Lung (tissue), 12 donors: Measurements from ENCODE around the gene CCL23. TPM values are rescaled to one million over a fixed set of nuclear protein-coding genes. Genes with fewer than 3 reads are reported as not detected.

Source experiments
- ATAC-seq: fragments of 200-7000 bp; cut with Tn5 transposase; one replicate; pipeline ENCODE4 v1.9.1; 2020; ENCODE audit warnings: moderate number of reproducible peaks; ENCODE audit not compliant: insufficient read depth, low FRiP score
- DNase-seq, 3 donors: peaks; one replicate each; pipeline ENCODE4 v3.0.0-alpha.2; 2013 to 2017
- H3K27ac ChIP-seq, 2 donors: one replicate each; pipeline ENCODE4 v1.5.1; 2013; ENCODE audit warnings: mild to moderate bottlenecking in 2 of 2, moderate library complexity in 2 of 2, control low read depth in 1 of 2, inconsistent platforms in 1 of 2, low read depth in 1 of 2, low read length in 1 of 2
- H3K27me3 ChIP-seq, 3 donors: one replicate each; pipeline ENCODE4 v1.5.1; 2013; ENCODE audit warnings: low read length in 2 of 3; ENCODE audit not compliant: control insufficient read depth in 3 of 3, insufficient read depth in 3 of 3
- H3K36me3 ChIP-seq, 4 donors: one replicate each; pipeline ENCODE4 v1.5.1; 2013; ENCODE audit warnings: low read length in 4 of 4, mild to moderate bottlenecking in 1 of 4, moderate library complexity in 1 of 4; ENCODE audit not compliant: control insufficient read depth in 4 of 4, insufficient read depth in 4 of 4
- H3K4me1 ChIP-seq, 5 donors: one replicate each; pipeline ENCODE4 v1.5.1; 2013; ENCODE audit warnings: low read length in 5 of 5, mild to moderate bottlenecking in 2 of 5, moderate library complexity in 1 of 5; ENCODE audit not compliant: control insufficient read depth in 5 of 5, insufficient read depth in 5 of 5
- H3K4me3 ChIP-seq: one replicate; pipeline ENCODE4 v1.5.1; 2013; ENCODE audit warnings: mild to moderate bottlenecking, control low read depth, moderate library complexity
- H3K9ac ChIP-seq, 2 donors: one replicate each; pipeline ENCODE4 v1.5.1; 2013; ENCODE audit warnings: low read length in 2 of 2, control low read depth in 1 of 2; ENCODE audit not compliant: insufficient read depth in 1 of 2
- H3K9me3 ChIP-seq, 4 donors: one replicate each; pipeline ENCODE4 v1.5.1; 2013; ENCODE audit warnings: low read length in 3 of 4, mild to moderate bottlenecking in 1 of 4, moderate library complexity in 1 of 4; ENCODE audit not compliant: control insufficient read depth in 4 of 4, insufficient read depth in 3 of 4
- CTCF ChIP-seq: IDR thresholded peaks from 2 replicates; pipeline ENCODE4 v1.5.1; 2012; ENCODE audit warnings: mild to moderate bottlenecking; ENCODE audit errors: control extremely low read depth, extremely low read depth
- WGBS, 2 donors: extraction: QIAGEN DNeasy Blood & Tissue Kit; methylation state at CpG; one replicate each; pipeline ENCODE4 v1.1.7; 2013; 5-methylcytosine and 5-hydroxymethylcytosine counted together
- polyA plus RNA-seq, 2 donors: library from polyadenylated mRNA; stranded (reverse); fragments of 200-250 nt; gene quantifications; one replicate each; pipeline ENCODE4 v1.2.1, GENCODE V29; 2013
- total RNA-seq, 2 donors: library from RNA; depleted of rRNA in 1 of 2; stranded (reverse); fragments of >200 nt in 1 of 2; gene quantifications; one replicate each; pipeline ENCODE4 v1.2.1, GENCODE V29; 2014 to 2021
- donor health status: control.
- donor health status: control.
- donor health status: Bipolar disorder and iron deficiency.
- donor health status: healthy.
- donor health status: DM: yes; HTN: yes; CAD: no.

Gene CCL23
- total and polyA plus RNA-seq, 4 donors, result 5.1 to 34.4 (median 7.2) TPM; not detected in 1

GRCh38 chr17:36001110-36001771 is 16.5 kb downstream of the CCL23 start, which contains the start of gene CCL15:
TSS of gene CCL15 (minus strand) at chr17:36001553. CDS start at chr17:36001492, 61 bp downstream.
- H3K4me3 ChIP-seq, result no peak within 1 kb of the TSS
- H3K27me3 ChIP-seq, result no peaks in the 10 kb centered on the region
- H3K36me3 ChIP-seq, result no peaks in the 10 kb centered on the region
- no peaks in the 10 kb centered on the region for H3K9me3 ChIP-seq
- WGBS, 2 donors, result 75 to 80% methylated on average over 6 of the region's 6 CpGs
- DNase-seq (no peak), ATAC-seq (no peak)
- TF ChIP-seq CTCF, result no peak
- peaks cover 0 to 9% (median 0%) of the 10 kb centered on the region in 5 donors for H3K4me1 ChIP-seq
- no peak within 1 kb of the TSS for H3K9ac ChIP-seq
- H3K27ac ChIP-seq, result no peak within 1 kb of the TSS

- no peak for ATAC-seq
- Histone ChIP-seq H3K9ac (no peak overlapping the region), H3K4me1 (peaks cover 0 to 9% (median 0%) of the 10 kb centered on the region in 5 donors), H3K9me3 (no peaks in the 10 kb centered on the region), H3K36me3 (no peaks in the 10 kb centered on the region), H3K27ac (no peak overlapping the region), H3K27me3 (no peaks in the 10 kb centered on the region), H3K4me3 (no peak overlapping the region)
- WGBS, 2 donors, result 85 to 87% methylated on average over 6 of the region's 6 CpGs
- no peak for DNase-seq
- TF ChIP-seq CTCF, result no peak
These were observed 17.1 kb downstream of the CCL23 start for GRCh38 chr17:36000732-36001109.

GRCh38 chr17:35998756-35999155 is 19.0 kb downstream of the CCL23 start:
- DNase-seq (no peak), ATAC-seq (no peak)
- Histone ChIP-seq H3K4me1 (peaks cover 0 to 9% (median 0%) of the 10 kb centered on the region in 5 donors), H3K27ac (no peak overlapping the region), H3K9ac (no peak overlapping the region), H3K4me3 (no peak overlapping the region), H3K27me3 (no peaks in the 10 kb centered on the region), H3K36me3 (no peaks in the 10 kb centered on the region), H3K9me3 (no peaks in the 10 kb centered on the region)
- no peak for TF ChIP-seq CTCF
- WGBS, 2 donors, result 85 to 100% methylated on average over 1 of the region's 1 CpG
